ENCODE data around the gene CDH4.

The CDH4 gene

GRCh38 chr20:61631751-61632150, 379.7 kb downstream of the CDH4 start:
- DNase-seq (ENCODE audit: low read depth) = no peak

GRCh38 chr20:61633004-61633403, 380.9 kb downstream of the CDH4 start:
- DNase-seq (ENCODE audit: low read depth) = no peak

GRCh38 chr20:61634376-61635145, 382.5 kb downstream of the CDH4 start:
- DNase-seq (ENCODE audit: low read depth) = no peak

- DNase-seq (ENCODE audit: low read depth) = no peak
Observed at GRCh38 chr20:61635721-61636455, 383.8 kb downstream of the CDH4 start.

- no peak for DNase-seq (ENCODE audit: low read depth)
Observed at GRCh38 chr20:61636531-61637116, 384.6 kb downstream of the CDH4 start.

GRCh38 chr20:61638802-61639585, 386.9 kb downstream of the CDH4 start:
- peak; percentile 43 for DNase-seq (ENCODE audit: low read depth)

GRCh38 chr20:61640131-61640870, 388.2 kb downstream of the CDH4 start:
- no peak for DNase-seq (ENCODE audit: low read depth)

- no peak for DNase-seq (ENCODE audit: low read depth)
Observed at GRCh38 chr20:61640871-61641245, 388.8 kb downstream of the CDH4 start.

- no peak for DNase-seq (ENCODE audit: low read depth)
Observed at GRCh38 chr20:61643656-61644377, 391.8 kb downstream of the CDH4 start.

- DNase-seq (ENCODE audit: low read depth) = no peak
Observed at GRCh38 chr20:61644378-61645076, 392.5 kb downstream of the CDH4 start.

GRCh38 chr20:61645732-61646131, 393.7 kb downstream of the CDH4 start:
- no peak for DNase-seq (ENCODE audit: low read depth)

- no peak for DNase-seq (ENCODE audit: low read depth)
Observed at GRCh38 chr20:61646453-61646852, 394.4 kb downstream of the CDH4 start.

GRCh38 chr20:61646986-61647385, 394.9 kb downstream of the CDH4 start:
- DNase-seq (ENCODE audit: low read depth) = no peak

GRCh38 chr20:61647702-61648101, 395.6 kb downstream of the CDH4 start:
- DNase-seq (ENCODE audit: low read depth) = no peak

- no peak for DNase-seq (ENCODE audit: low read depth)
Observed at GRCh38 chr20:61649105-61649859, 397.2 kb downstream of the CDH4 start.

GRCh38 chr20:61649860-61650162, 397.8 kb downstream of the CDH4 start:
- DNase-seq (ENCODE audit: low read depth) = no peak

GRCh38 chr20:61650912-61651733, 399.1 kb downstream of the CDH4 start:
- DNase-seq (ENCODE audit: low read depth) = no peak

- no peak for DNase-seq (ENCODE audit: low read depth)
Observed at GRCh38 chr20:61652146-61652545, 400.1 kb downstream of the CDH4 start.

GRCh38 chr20:61654726-61655125, 402.7 kb downstream of the CDH4 start:
- DNase-seq (ENCODE audit: low read depth) = no peak
